Spleen (tissue), 11 donors: Measurements from ENCODE around the gene ARPC4. TPM values are rescaled to one million over a fixed set of nuclear protein-coding genes. Genes with fewer than 3 reads are reported as not detected.

Experiments used
- DNase-seq: peaks from one replicate; pipeline ENCODE4 v3.0.0-alpha.2; 2020
- H3K27ac ChIP-seq, 8 donors: fragments of 200-600 bp; sonication (generic) in 7 of 8; 1 replicate in 4 of 8; 2 replicates in 4 of 8; pipeline versions ENCODE4 v1.5.0 to v1.8.0; 2016 to 2021; ENCODE audit warnings: inconsistent platforms in 4 of 8, mild to moderate bottlenecking in 4 of 8, moderate library complexity in 1 of 8
- H3K27me3 ChIP-seq, 7 donors: fragments of 200-600 bp; sonication (generic) in 6 of 7; replicated peaks in 1 of 7; 1 replicate in 4 of 7; 2 replicates in 3 of 7; pipeline versions ENCODE4 v1.5.0 to v1.8.0; 2016 to 2021; ENCODE audit warnings: inconsistent platforms in 3 of 7, mild to moderate bottlenecking in 1 of 7
- H3K36me3 ChIP-seq, 6 donors: fragments of 200-600 bp; sonication (generic) in 5 of 6; 1 replicate in 4 of 6; 2 replicates in 2 of 6; pipeline versions ENCODE4 v1.5.0 to v1.8.0; 2016 to 2021; ENCODE audit warnings: inconsistent platforms in 2 of 6
- H3K4me1 ChIP-seq, 6 donors: fragments of 200-600 bp; sonication (generic) in 5 of 6; 1 replicate in 3 of 6; 2 replicates in 3 of 6; pipeline versions ENCODE4 v1.5.0 to v1.8.0; 2016 to 2021; ENCODE audit warnings: inconsistent platforms in 3 of 6
- H3K4me3 ChIP-seq, 8 donors: fragments of 200-600 bp; sonication (generic) in 7 of 8; 1 replicate in 4 of 8; 2 replicates in 4 of 8; pipeline versions ENCODE4 v1.5.0 to v1.8.0; 2016 to 2021; ENCODE audit warnings: inconsistent platforms in 4 of 8, mild to moderate bottlenecking in 4 of 8, moderate library complexity in 2 of 8
- H3K9me3 ChIP-seq, 8 donors: fragments of 200-600 bp; sonication (generic) in 7 of 8; 1 replicate in 4 of 8; 2 replicates in 4 of 8; pipeline versions ENCODE4 v1.5.0 to v1.8.0; 2016 to 2021; ENCODE audit warnings: inconsistent platforms in 4 of 8
- POLR2A ChIP-seq, 3 donors: fragments of 450-650 bp; IDR thresholded peaks; one replicate each; pipeline ENCODE4 v1.5.1; 2017; ENCODE audit warnings: antibody characterized with exemption in 3 of 3, mild to moderate bottlenecking in 1 of 3
- POLR2AphosphoS5 ChIP-seq, 3 donors: sonication (generic); formaldehyde crosslinking; IDR thresholded peaks; one replicate each; pipeline ENCODE4 v1.5.1; 2017; ENCODE audit warnings: antibody characterized with exemption in 3 of 3
- WGBS, 5 donors: extraction: QIAGEN DNeasy Blood & Tissue Kit in 3 of 5; methylation state at CpG; one replicate each; pipeline versions ENCODE4 v1.1.5 to v1.1.7; 2013 to 2018; 5-methylcytosine and 5-hydroxymethylcytosine counted together
- intact Hi-C: fragments of 100-400 bp; cut with DNase I; formaldehyde crosslinking; loops from one replicate; pipeline ENCODE4 v1.15.0; 2023; ENCODE audit warnings: low total_unique reads
- polyA plus RNA-seq, 3 donors: library from polyadenylated mRNA; stranded (reverse); fragments of 200-250 nt; gene quantifications; one replicate each; pipeline ENCODE4 v1.2.1, GENCODE V29; 2013
- total RNA-seq, 7 donors: library from RNA; depleted of rRNA in 3 of 7; stranded (reverse); fragments of >200 nt in 3 of 7; fragmentation: NEBNext Ultra II Directional in 4 of 7; extraction: Animal tissue kit (Norgen Biotek cat#: 25700) in 4 of 7; gene quantifications; one replicate each; pipeline versions ENCODE4 v1.1.0 to v1.2.1, GENCODE V29; 2016 to 2021
- TF ChIP-seq, protein P1 (sequence below), 11 experiments: fragments of 200-600 bp in 7 of 11; fragments of 450-650 bp in 4 of 11; sonication (generic) in 4 of 11; IDR thresholded peaks in 8 of 11; conservative IDR thresholded peaks in 3 of 11; 1 replicate in 7 of 11; 2 replicates in 4 of 11; pipeline versions ENCODE4 v1.4.0 to v1.8.0; 2016 to 2021; ENCODE audit warnings: antibody characterized with exemption in 11 of 11, inconsistent platforms in 4 of 11, mild to moderate bottlenecking in 1 of 11
- donor health status: healthy with polysubstance abuse.
- donor health status: DM: no; HTN: no; CAD: no; lungs with moderate emphysema.
- donor health status: DM: no; HTN: no; CAD: no.
- donor health status: Bipolar disorder and iron deficiency.
- donor health status: healthy.
- donor health status: DM: no; HTN: no; CAD: no.
- donor health status: DM: yes; HTN: yes; CAD: no.

ARPC4 gene
- total and polyA plus RNA-seq, 10 donors = 98.9 to 238 (median 185) TPM

DNA sequence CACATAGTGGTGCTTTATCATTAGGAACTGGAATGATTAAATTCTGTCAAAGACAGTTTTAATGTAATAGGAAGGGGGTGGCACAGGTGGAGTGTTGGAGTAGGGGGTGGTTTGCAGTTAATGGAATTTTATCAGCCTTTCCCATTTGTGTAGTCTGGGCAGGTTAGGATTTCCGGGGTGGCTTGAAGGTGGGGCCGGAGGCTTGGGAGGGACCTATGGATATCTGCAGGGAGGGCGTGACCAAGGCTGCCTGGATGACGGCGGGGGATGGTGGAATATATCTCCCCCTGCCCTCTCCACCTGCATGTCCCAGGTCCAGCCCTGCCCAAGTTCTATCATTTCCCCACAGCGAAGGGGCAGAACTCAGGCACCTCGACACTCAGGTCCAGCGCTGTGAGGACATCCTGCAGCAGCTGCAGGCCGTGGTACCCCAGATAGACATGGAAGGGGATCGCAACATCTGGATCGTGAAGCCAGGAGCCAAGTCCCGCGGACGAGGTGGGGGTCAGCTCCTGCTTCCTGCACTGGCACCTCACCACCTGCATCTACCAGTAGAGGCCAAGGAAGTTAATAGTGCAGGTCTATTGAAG is 32.7 kb downstream of the ARPC4 start:
- intact Hi-C loops = no loop called here
- DNase-seq = no peak
- no peaks in the 10 kb centered on the region for H3K27me3 ChIP-seq
- TF ChIP-seq, protein P1, sequence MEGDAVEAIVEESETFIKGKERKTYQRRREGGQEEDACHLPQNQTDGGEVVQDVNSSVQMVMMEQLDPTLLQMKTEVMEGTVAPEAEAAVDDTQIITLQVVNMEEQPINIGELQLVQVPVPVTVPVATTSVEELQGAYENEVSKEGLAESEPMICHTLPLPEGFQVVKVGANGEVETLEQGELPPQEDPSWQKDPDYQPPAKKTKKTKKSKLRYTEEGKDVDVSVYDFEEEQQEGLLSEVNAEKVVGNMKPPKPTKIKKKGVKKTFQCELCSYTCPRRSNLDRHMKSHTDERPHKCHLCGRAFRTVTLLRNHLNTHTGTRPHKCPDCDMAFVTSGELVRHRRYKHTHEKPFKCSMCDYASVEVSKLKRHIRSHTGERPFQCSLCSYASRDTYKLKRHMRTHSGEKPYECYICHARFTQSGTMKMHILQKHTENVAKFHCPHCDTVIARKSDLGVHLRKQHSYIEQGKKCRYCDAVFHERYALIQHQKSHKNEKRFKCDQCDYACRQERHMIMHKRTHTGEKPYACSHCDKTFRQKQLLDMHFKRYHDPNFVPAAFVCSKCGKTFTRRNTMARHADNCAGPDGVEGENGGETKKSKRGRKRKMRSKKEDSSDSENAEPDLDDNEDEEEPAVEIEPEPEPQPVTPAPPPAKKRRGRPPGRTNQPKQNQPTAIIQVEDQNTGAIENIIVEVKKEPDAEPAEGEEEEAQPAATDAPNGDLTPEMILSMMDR (IDR thresholded peaks at IDR 0.05 in 8 of 11, conservative IDR thresholded peaks at IDR 0.05 in 3 of 11) = no peak
- peak in 1 of 3 donors; percentile 45 for TF ChIP-seq POLR2AphosphoS5 (IDR thresholded peaks at IDR 0.05)
- H3K9me3 ChIP-seq = no peaks in the 10 kb centered on the region
- peaks cover 0 to 5% (median 0%) of the 10 kb centered on the region in 6 donors for H3K4me1 ChIP-seq
- H3K27ac ChIP-seq = no peak overlapping the region
- H3K36me3 ChIP-seq = peaks cover 0 to 68% (median 8%) of the 10 kb centered on the region in 6 donors
- H3K4me3 ChIP-seq = no peak overlapping the region
- 82 to 91% (median 84%) methylated on average over 11 to 14 of the region's 14 CpGs for WGBS, 5 donors

DNA sequence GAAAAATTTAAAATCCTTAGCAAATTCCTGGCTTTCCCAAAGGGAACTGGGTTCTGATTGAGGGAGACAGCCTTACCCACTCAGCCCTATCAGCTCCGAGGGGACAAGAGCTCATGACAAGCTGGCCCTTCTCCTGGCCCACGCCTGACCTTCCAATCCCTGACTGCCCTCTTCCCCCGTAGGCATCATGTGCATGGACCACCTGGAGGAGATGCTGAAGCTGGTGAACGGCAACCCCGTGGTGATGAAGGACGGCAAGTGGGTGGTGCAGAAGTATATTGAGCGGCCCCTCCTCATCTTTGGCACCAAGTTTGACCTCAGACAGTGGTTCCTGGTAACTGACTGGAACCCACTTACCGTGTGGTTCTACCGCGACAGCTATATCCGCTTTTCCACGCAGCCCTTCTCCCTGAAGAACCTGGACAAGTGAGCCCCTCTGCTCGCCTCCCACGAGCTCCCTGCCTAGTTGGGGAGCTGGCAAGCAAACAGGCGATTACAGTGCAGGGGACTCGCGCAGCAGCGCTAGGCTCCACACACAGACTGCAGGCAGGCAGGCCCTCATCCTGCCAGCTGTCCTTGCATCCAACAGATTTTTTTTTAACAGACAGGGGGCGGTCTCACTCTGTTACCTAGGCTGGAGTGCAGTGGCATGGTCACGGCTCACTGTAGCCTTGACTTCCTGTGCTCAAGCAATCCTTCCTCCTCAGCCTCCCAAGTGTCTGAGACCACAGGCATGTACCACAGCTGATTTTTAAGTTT is 34.1 kb downstream of the ARPC4 start:
- Histone ChIP-seq H3K27me3 (no peaks in the 10 kb centered on the region), H3K4me1 (peaks cover 0 to 6% (median 0%) of the 10 kb centered on the region in 6 donors), H3K4me3 (no peak overlapping the region), H3K27ac (no peak overlapping the region), H3K36me3 (peaks cover 0 to 73% (median 8%) of the 10 kb centered on the region in 6 donors), H3K9me3 (no peaks in the 10 kb centered on the region)
- no peak for DNase-seq
- TF ChIP-seq POLR2AphosphoS5 (IDR thresholded peaks at IDR 0.05) (peak in 1 of 3 donors; percentile 43), POLR2A (IDR thresholded peaks at IDR 0.05) (no peak)
- TF ChIP-seq, protein P1 (IDR thresholded peaks at IDR 0.05 in 8 of 11, conservative IDR thresholded peaks at IDR 0.05 in 3 of 11) = peak in 5 of 11 experiments; percentile 9 to 28 (median 11)
- intact Hi-C loops = no loop called here
- WGBS, 5 donors = 85 to 87% (median 85%) methylated on average over 19 to 20 of the region's 20 CpGs

DNA sequence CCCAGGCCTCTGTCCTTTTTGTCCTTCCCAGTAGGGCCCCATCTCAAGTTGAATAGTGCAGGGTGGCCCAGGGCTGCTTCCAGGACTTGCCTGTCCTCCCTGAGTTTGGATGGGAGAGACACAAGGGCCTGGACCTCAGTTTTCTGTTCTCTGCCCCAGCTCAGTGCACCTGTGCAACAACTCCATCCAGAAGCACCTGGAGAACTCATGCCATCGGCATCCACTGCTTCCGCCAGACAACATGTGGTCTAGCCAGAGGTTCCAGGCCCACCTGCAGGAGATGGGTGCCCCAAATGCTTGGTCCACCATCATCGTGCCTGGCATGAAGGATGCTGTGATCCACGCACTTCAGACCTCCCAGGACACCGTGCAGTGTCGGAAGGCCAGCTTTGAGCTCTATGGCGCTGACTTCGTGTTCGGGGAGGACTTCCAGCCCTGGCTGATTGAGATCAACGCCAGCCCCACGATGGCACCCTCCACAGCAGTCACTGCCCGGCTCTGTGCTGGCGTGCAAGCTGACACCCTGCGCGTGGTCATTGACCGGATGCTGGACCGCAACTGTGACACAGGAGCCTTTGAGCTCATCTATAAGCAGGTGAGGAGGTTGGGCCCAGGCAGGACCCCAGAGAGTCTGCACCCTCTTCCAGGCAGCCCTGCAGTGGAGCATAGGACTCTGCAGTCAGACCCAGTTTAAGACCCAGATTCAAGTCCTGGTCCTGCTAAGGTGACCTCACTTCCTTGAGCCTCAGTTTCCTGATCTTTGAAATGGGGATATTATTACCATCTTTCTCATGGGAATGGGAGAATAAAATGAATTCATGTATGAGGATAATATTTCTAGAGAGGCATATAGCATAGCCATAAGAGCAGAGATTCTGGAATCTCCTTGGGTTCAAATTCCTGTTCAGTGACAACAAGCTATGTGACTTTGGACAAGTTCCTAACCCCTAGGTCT is 36.2 kb downstream of the ARPC4 start:
- DNase-seq = peak; percentile 62

More for the DNA sequence above, 36.2 kb downstream of the ARPC4 start:
- peak in 2 of 3 donors; percentile 13 to 59 for TF ChIP-seq POLR2AphosphoS5 (IDR thresholded peaks at IDR 0.05)
- TF ChIP-seq, protein P1 (IDR thresholded peaks at IDR 0.05 in 8 of 11, conservative IDR thresholded peaks at IDR 0.05 in 3 of 11) = no peak
- H3K4me3 ChIP-seq = no peak overlapping the region
- peaks cover 0 to 87% (median 22%) of the 10 kb centered on the region in 6 donors for H3K36me3 ChIP-seq
- WGBS, 5 donors = 93 to 100% (median 95%) methylated on average over 7 to 17 of the region's 17 CpGs
- H3K27me3 ChIP-seq = no peaks in the 10 kb centered on the region
- intact Hi-C loops = no loop called here
- H3K4me1 ChIP-seq = peaks cover 0 to 6% (median 0%) of the 10 kb centered on the region in 6 donors
- H3K9me3 ChIP-seq = no peaks in the 10 kb centered on the region
- no peak overlapping the region for H3K27ac ChIP-seq
